Liver (tissue), 9 donors: ENCODE measurements around the gene APOL2. TPM values are rescaled to one million over a fixed set of nuclear protein-coding genes. Genes with fewer than 3 reads are reported as not detected.
A peak's percentile ranks its signal among the peaks of the same experiment; 100 is the strongest.

Experiments
- DNase-seq: peaks from one replicate; pipeline ENCODE4 v3.0.0-alpha.2; 2017; ENCODE audit warnings: low spot score
- H3K27ac ChIP-seq, 2 donors: one replicate each; pipeline ENCODE4 v1.7.0; 2013; ENCODE audit warnings: inconsistent platforms in 2 of 2, low read length in 2 of 2, control low read depth in 1 of 2, low read depth in 1 of 2, mild to moderate bottlenecking in 1 of 2
- H3K27me3 ChIP-seq, 4 donors: one replicate each; pipeline versions ENCODE4 v1.6.1 to v1.7.0; 2013; ENCODE audit warnings: low read length in 3 of 4, inconsistent platforms in 1 of 4, mild to moderate bottlenecking in 1 of 4, moderate library complexity in 1 of 4; ENCODE audit not compliant: control insufficient read depth in 4 of 4, insufficient read depth in 4 of 4
- H3K36me3 ChIP-seq, 4 donors: one replicate each; pipeline versions ENCODE4 v1.6.1 to v1.7.0; 2013; ENCODE audit warnings: low read length in 3 of 4, mild to moderate bottlenecking in 3 of 4, low read depth in 1 of 4, moderate library complexity in 1 of 4; ENCODE audit not compliant: control insufficient read depth in 4 of 4, insufficient read depth in 3 of 4
- H3K4me1 ChIP-seq, 4 donors: one replicate each; pipeline versions ENCODE4 v1.6.1 to v1.7.0; 2013; ENCODE audit warnings: low read length in 3 of 4, mild to moderate bottlenecking in 3 of 4, moderate library complexity in 1 of 4; ENCODE audit not compliant: control insufficient read depth in 4 of 4, insufficient read depth in 4 of 4
- H3K4me3 ChIP-seq, 3 donors: one replicate each; pipeline versions ENCODE4 v1.6.1 to v1.7.0; 2013; ENCODE audit warnings: low read length in 3 of 3, control low read depth in 1 of 3, low read depth in 1 of 3, mild to moderate bottlenecking in 1 of 3
- H3K9ac ChIP-seq, 2 donors: one replicate each; pipeline ENCODE4 v1.7.0; 2013; ENCODE audit warnings: low read length in 2 of 2, mild to moderate bottlenecking in 2 of 2, moderate library complexity in 2 of 2, control low read depth in 1 of 2, low read depth in 1 of 2
- H3K9me3 ChIP-seq, 4 donors: one replicate each; pipeline versions ENCODE4 v1.6.1 to v1.7.0; 2013; ENCODE audit warnings: low read length in 3 of 4; ENCODE audit not compliant: control insufficient read depth in 4 of 4
- ATF3 ChIP-seq: IDR thresholded peaks from 2 replicates; pipeline ENCODE4 v1.6.1; 2016; ENCODE audit warnings: antibody characterized with exemption
- CTCF ChIP-seq: fragments of 150-350 bp; IDR thresholded peaks from 2 replicates; pipeline ENCODE4 v1.5.1; 2017; ENCODE audit warnings: improper control_type of control experiment, low read depth, low read length; ENCODE audit not compliant: missing input control
- EGR1 ChIP-seq, 2 donors: IDR thresholded peaks; 2 replicates each; pipeline ENCODE4 v1.6.1; 2016 to 2018; ENCODE audit warnings: antibody characterized with exemption in 2 of 2, low read depth in 2 of 2
- FOXA1 ChIP-seq: IDR thresholded peaks from 2 replicates; pipeline ENCODE4 v1.6.1; 2016; ENCODE audit warnings: antibody characterized with exemption
- FOXA2 ChIP-seq: IDR thresholded peaks from 2 replicates; pipeline ENCODE4 v1.6.1; 2016; ENCODE audit warnings: antibody characterized with exemption
- GABPA ChIP-seq, 2 donors: IDR thresholded peaks in 1 of 2; conservative IDR thresholded peaks in 1 of 2; 2 replicates each; pipeline ENCODE4 v1.6.1; 2016; ENCODE audit warnings: antibody characterized with exemption in 2 of 2, mild to moderate bottlenecking in 1 of 2, moderate library complexity in 1 of 2
- HNF4A ChIP-seq, 2 donors: conservative IDR thresholded peaks; 2 replicates each; pipeline ENCODE4 v1.6.1; 2016; ENCODE audit warnings: antibody characterized with exemption in 2 of 2, mild to moderate bottlenecking in 2 of 2
- HNF4G ChIP-seq: IDR thresholded peaks from 2 replicates; pipeline ENCODE4 v1.6.1; 2016; ENCODE audit warnings: antibody characterized with exemption
- JUND ChIP-seq, 2 donors: IDR thresholded peaks; 2 replicates each; pipeline ENCODE4 v1.6.1; 2016; ENCODE audit warnings: antibody characterized with exemption in 2 of 2
- MAX ChIP-seq: IDR thresholded peaks from 2 replicates; pipeline ENCODE4 v1.6.1; 2016; ENCODE audit warnings: antibody characterized with exemption
- NR2F2 ChIP-seq: IDR thresholded peaks from 2 replicates; pipeline ENCODE4 v1.6.1; 2016; ENCODE audit warnings: antibody characterized with exemption
- RAD21 ChIP-seq, 2 donors: IDR thresholded peaks; 2 replicates each; pipeline ENCODE4 v1.6.1; 2016; ENCODE audit warnings: antibody characterized with exemption in 2 of 2, mild to moderate bottlenecking in 2 of 2
- REST ChIP-seq: IDR thresholded peaks from 2 replicates; pipeline ENCODE4 v1.6.1; 2016; ENCODE audit warnings: antibody characterized with exemption, mild to moderate bottlenecking
- RXRA ChIP-seq, 2 donors: IDR thresholded peaks; 2 replicates each; pipeline ENCODE4 v1.6.1; 2017 to 2018; ENCODE audit warnings: antibody characterized with exemption in 2 of 2, mild to moderate bottlenecking in 1 of 2
- SP1 ChIP-seq: IDR thresholded peaks from 2 replicates; pipeline ENCODE4 v1.6.1; 2018; ENCODE audit warnings: antibody characterized with exemption, mild to moderate bottlenecking
- TAF1 ChIP-seq: conservative IDR thresholded peaks from 2 replicates; pipeline ENCODE4 v1.6.1; 2016; ENCODE audit warnings: antibody characterized with exemption, mild to moderate bottlenecking
- YY1 ChIP-seq: IDR thresholded peaks from 2 replicates; pipeline ENCODE4 v1.6.1; 2016; ENCODE audit warnings: antibody characterized with exemption, mild to moderate bottlenecking
- ZBTB33 ChIP-seq: IDR thresholded peaks from 2 replicates; pipeline ENCODE4 v1.6.1; 2016; ENCODE audit warnings: antibody characterized with exemption
- WGBS: extraction: QIAGEN DNeasy Blood & Tissue Kit; methylation state at CpG from one replicate; pipeline ENCODE4 v1.1.7; 2013; 5-methylcytosine and 5-hydroxymethylcytosine counted together
- polyA plus RNA-seq, 2 donors: library from polyadenylated mRNA; stranded (reverse) in 1 of 2; unstranded in 1 of 2; fragments of 200-250 nt in 1 of 2; fragments of >200 nt in 1 of 2; fragmentation: Nextera tagmentation in 1 of 2; extraction: Ambion mirVana in 1 of 2; gene quantifications; one replicate each; pipeline versions ENCODE4 v1.2.1 to v1.2.3, GENCODE V29; 2013 to 2015
- total RNA-seq, 2 donors: library from RNA; depleted of rRNA; stranded (reverse); fragments of >200 nt; gene quantifications; one replicate each; pipeline ENCODE4 v1.2.3, GENCODE V29; 2014
- donor health status: healthy.
- donor health status: healthy.
- donor health status: healthy.
- donor health status: healthy.
- donor health status: healthy.

APOL2 gene
- total and polyA plus RNA-seq, 4 donors = 14.3 to 77.2 (median 21.7) TPM

- H3K4me1 ChIP-seq = peaks cover 7 to 59% (median 43%) of the 10 kb centered on the region in 4 donors
- 85% methylated on average over 14 of the region's 14 CpGs for WGBS
- H3K27ac ChIP-seq = peak overlapping the region in 1 of 2 donors; percentile 30
- H3K9ac ChIP-seq = no peak overlapping the region
- no peak overlapping the region for H3K4me3 ChIP-seq
- no peaks in the 10 kb centered on the region for H3K9me3 ChIP-seq
- no peak for DNase-seq
- peaks cover 2 to 19% (median 13%) of the 10 kb centered on the region in 4 donors for H3K36me3 ChIP-seq
- no peaks in the 10 kb centered on the region for H3K27me3 ChIP-seq
- TF ChIP-seq ZBTB33 = no peak
- no peak for TF ChIP-seq SP1
- TF ChIP-seq TAF1 = no peak
- no peak for TF ChIP-seq MAX
- TF ChIP-seq YY1 = no peak
- TF ChIP-seq RAD21 (IDR thresholded peaks at IDR 0.05) = no peak
- TF ChIP-seq EGR1 (IDR thresholded peaks at IDR 0.05; ENCODE audit: low read depth in 2 of 2) = no peak
- TF ChIP-seq FOXA2 = no peak
- TF ChIP-seq FOXA1 = no peak
- TF ChIP-seq NR2F2 = no peak
- TF ChIP-seq JUND (IDR thresholded peaks at IDR 0.05) = no peak
- no peak for TF ChIP-seq HNF4A (conservative IDR thresholded peaks at IDR 0.05)
- no peak for TF ChIP-seq ATF3
- no peak for TF ChIP-seq GABPA (IDR thresholded peaks at IDR 0.05 in 1 of 2, conservative IDR thresholded peaks at IDR 0.05 in 1 of 2)
- no peak for TF ChIP-seq CTCF
- TF ChIP-seq REST = no peak
- no peak for TF ChIP-seq RXRA (IDR thresholded peaks at IDR 0.05)
- no peak for TF ChIP-seq HNF4G
Observed at GRCh38 chr22:36236388-36237319, 2.7 kb downstream of the APOL2 start.
